Breast epithelium (tissue), 4 donors: ENCODE results near the gene ARID1B. TPM values are rescaled to one million over a fixed set of nuclear protein-coding genes. Genes with fewer than 3 reads are reported as not detected.

Experiments used
- DNase-seq, 2 donors: peaks; one replicate each; pipeline ENCODE4 v3.0.0-alpha.2; 2019; ENCODE audit warnings: low spot score in 2 of 2
- H3K27ac ChIP-seq, 2 donors: fragments of 200-600 bp; sonication (generic) in 1 of 2; one replicate each; pipeline ENCODE4 v1.5.1; 2016 to 2019; ENCODE audit warnings: mild to moderate bottlenecking in 1 of 2
- H3K27me3 ChIP-seq, 2 donors: fragments of 200-600 bp; sonication (generic) in 1 of 2; one replicate each; pipeline versions ENCODE4 v1.5.1 to v1.6.0; 2017 to 2019; ENCODE audit warnings: control low read depth in 1 of 2, mild to moderate bottlenecking in 1 of 2
- H3K36me3 ChIP-seq: fragments of 200-600 bp; one replicate; pipeline ENCODE4 v1.5.1; 2019
- H3K4me1 ChIP-seq, 2 donors: fragments of 200-600 bp; sonication (generic); one replicate each; pipeline ENCODE4 v1.5.1; 2016 to 2019; ENCODE audit warnings: control low read depth in 1 of 2
- H3K4me3 ChIP-seq, 3 donors: fragments of 200-600 bp; sonication (generic); 1 replicate in 2 of 3; 2 replicates in 1 of 3; pipeline ENCODE4 v1.5.1; 2016 to 2019; ENCODE audit warnings: mild to moderate bottlenecking in 3 of 3, moderate library complexity in 2 of 3
- H3K9me3 ChIP-seq, 2 donors: fragments of 200-600 bp; sonication (generic) in 1 of 2; one replicate each; pipeline ENCODE4 v1.5.1; 2016 to 2019; ENCODE audit warnings: control low read depth in 1 of 2
- CTCF ChIP-seq, 3 donors: fragments of 450-650 bp; IDR thresholded peaks; one replicate each; pipeline ENCODE4 v1.5.1; 2016 to 2017; ENCODE audit warnings: antibody characterized with exemption in 3 of 3, mild to moderate bottlenecking in 3 of 3, moderate library complexity in 3 of 3
- POLR2A ChIP-seq: fragments of 450-650 bp; IDR thresholded peaks from one replicate; pipeline ENCODE4 v1.6.1; 2016; ENCODE audit warnings: antibody characterized with exemption, mild to moderate bottlenecking, moderate library complexity
- POLR2AphosphoS5 ChIP-seq, 3 donors: sonication (generic); formaldehyde crosslinking; IDR thresholded peaks; one replicate each; pipeline ENCODE4 v1.6.1; 2017; ENCODE audit warnings: antibody characterized with exemption in 3 of 3
- intact Hi-C: fragments of 100-400 bp; cut with DNase I; formaldehyde crosslinking; loops from one replicate; pipeline ENCODE4 v1.15.1; 2023; ENCODE audit warnings: low total_unique reads
- total RNA-seq, 3 donors: library from RNA; depleted of rRNA; stranded (reverse); fragments of >200 nt; gene quantifications; one replicate each; pipeline ENCODE4 v1.1.0, GENCODE V29; 2016

The ARID1B gene
- total RNA-seq, 3 donors from 2014 or later, result 99.9 to 205 (median 131) TPM

GRCh38 chr6:157239148-157239547 lies 462.0 kb downstream of the ARID1B start:
- Histone ChIP-seq H3K4me3 (no peak overlapping the region), H3K27ac (peak overlapping the region; percentile 82 to 88), H3K27me3 (no peaks in the 10 kb centered on the region), H3K36me3 (no peaks in the 10 kb centered on the region), H3K4me1 (peaks cover 0 to 4% of the 10 kb centered on the region in 2 donors), H3K9me3 (no peaks in the 10 kb centered on the region)
- DNase-seq, result no peak
- no peak for TF ChIP-seq CTCF (IDR thresholded peaks at IDR 0.05)
- no peak for TF ChIP-seq POLR2AphosphoS5 (IDR thresholded peaks at IDR 0.05)
- intact Hi-C loops, result no loop called here

GRCh38 chr6:157239671-157240058 lies 462.5 kb downstream of the ARID1B start:
- intact Hi-C loops, result no loop called here
- no peaks in the 10 kb centered on the region for H3K27me3 ChIP-seq
- H3K36me3 ChIP-seq, result no peaks in the 10 kb centered on the region
- H3K27ac ChIP-seq, result peak overlapping the region; percentile 82 to 88
- H3K4me3 ChIP-seq, result peak overlapping the region; percentile 10 to 52 (median 18)
- TF ChIP-seq POLR2AphosphoS5 (IDR thresholded peaks at IDR 0.05) (no peak), CTCF (IDR thresholded peaks at IDR 0.05) (no peak), POLR2A (no peak)
- DNase-seq, result no peak
- peaks cover 0 to 4% of the 10 kb centered on the region in 2 donors for H3K4me1 ChIP-seq
- no peaks in the 10 kb centered on the region for H3K9me3 ChIP-seq

- peaks cover 0 to 4% of the 10 kb centered on the region in 2 donors for H3K4me1 ChIP-seq
- no peaks in the 10 kb centered on the region for H3K9me3 ChIP-seq
- H3K27ac ChIP-seq, result peak overlapping the region; percentile 82 to 88
- H3K27me3 ChIP-seq, result no peaks in the 10 kb centered on the region
- TF ChIP-seq POLR2AphosphoS5 (IDR thresholded peaks at IDR 0.05), result peak in 2 of 3 donors; percentile 14 to 82
- TF ChIP-seq POLR2A, result no peak
- DNase-seq, result no peak
- no peaks in the 10 kb centered on the region for H3K36me3 ChIP-seq
- intact Hi-C loops, result no loop called here
- peak overlapping the region; percentile 10 to 52 (median 18) for H3K4me3 ChIP-seq
These were observed 463.1 kb downstream of the ARID1B start for GRCh38 chr6:157240059-157240959.

- Histone ChIP-seq H3K4me3 (peak overlapping the region in 1 of 3 donors; percentile 52), H3K27me3 (no peaks in the 10 kb centered on the region), H3K27ac (peak overlapping the region; percentile 82 to 88), H3K36me3 (no peaks in the 10 kb centered on the region), H3K4me1 (peaks cover 0 to 4% of the 10 kb centered on the region in 2 donors), H3K9me3 (no peaks in the 10 kb centered on the region)
- no peak for DNase-seq
- intact Hi-C loops, result no loop called here
- TF ChIP-seq CTCF (IDR thresholded peaks at IDR 0.05), result no peak
These were observed 463.8 kb downstream of the ARID1B start for GRCh38 chr6:157240960-157241311.

- H3K4me1 ChIP-seq, result no peaks in the 10 kb centered on the region
- no peak overlapping the region for H3K4me3 ChIP-seq
- TF ChIP-seq POLR2AphosphoS5 (IDR thresholded peaks at IDR 0.05), result no peak
- TF ChIP-seq POLR2A, result no peak
- no peak for TF ChIP-seq CTCF (IDR thresholded peaks at IDR 0.05)
- peak overlapping the region; percentile 82 to 88 for H3K27ac ChIP-seq
- H3K36me3 ChIP-seq, result no peaks in the 10 kb centered on the region
- no peaks in the 10 kb centered on the region for H3K9me3 ChIP-seq
- intact Hi-C loops, result no loop called here
- DNase-seq, result no peak
- no peaks in the 10 kb centered on the region for H3K27me3 ChIP-seq
These were observed 465.6 kb downstream of the ARID1B start for GRCh38 chr6:157242791-157243190.
